Body of pancreas (tissue), 4 donors: ENCODE measurements around the gene RB1.

ENCODE experiments used
- POLR2A ChIP-seq, 3 donors: fragments of 450-650 bp; IDR thresholded peaks; one replicate each; pipeline ENCODE4 v1.6.1; 2016; ENCODE audit warnings: antibody characterized with exemption in 3 of 3, mild to moderate bottlenecking in 2 of 3
- TF ChIP-seq, protein P1 (sequence below), 7 experiments: fragments of 450-650 bp in 4 of 7; fragments of 200-600 bp in 3 of 7; sonication (generic) in 3 of 7; IDR thresholded peaks; one replicate each; pipeline ENCODE4 v1.5.1; 2016 to 2019; ENCODE audit warnings: antibody characterized with exemption in 7 of 7

DNA sequence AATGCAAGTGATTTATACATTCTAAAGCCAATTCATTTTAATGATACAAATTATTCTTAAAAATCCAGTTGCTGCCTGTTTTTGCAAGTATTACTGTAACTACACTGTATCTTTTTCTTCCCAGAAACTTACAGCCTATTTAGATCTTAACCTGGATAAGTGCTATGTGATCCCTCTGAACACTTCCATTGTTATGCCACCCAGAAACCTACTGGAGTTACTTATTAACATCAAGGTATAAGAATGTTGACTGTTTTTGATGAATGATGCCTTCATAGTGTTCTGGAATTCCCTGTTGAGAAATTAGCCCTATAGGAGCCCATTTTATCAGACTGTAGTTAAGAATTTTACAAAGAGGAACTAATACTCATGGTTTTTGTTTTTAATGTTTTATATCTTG, 45.5 kb upstream of the RB1 start:
- TF ChIP-seq, protein P1, sequence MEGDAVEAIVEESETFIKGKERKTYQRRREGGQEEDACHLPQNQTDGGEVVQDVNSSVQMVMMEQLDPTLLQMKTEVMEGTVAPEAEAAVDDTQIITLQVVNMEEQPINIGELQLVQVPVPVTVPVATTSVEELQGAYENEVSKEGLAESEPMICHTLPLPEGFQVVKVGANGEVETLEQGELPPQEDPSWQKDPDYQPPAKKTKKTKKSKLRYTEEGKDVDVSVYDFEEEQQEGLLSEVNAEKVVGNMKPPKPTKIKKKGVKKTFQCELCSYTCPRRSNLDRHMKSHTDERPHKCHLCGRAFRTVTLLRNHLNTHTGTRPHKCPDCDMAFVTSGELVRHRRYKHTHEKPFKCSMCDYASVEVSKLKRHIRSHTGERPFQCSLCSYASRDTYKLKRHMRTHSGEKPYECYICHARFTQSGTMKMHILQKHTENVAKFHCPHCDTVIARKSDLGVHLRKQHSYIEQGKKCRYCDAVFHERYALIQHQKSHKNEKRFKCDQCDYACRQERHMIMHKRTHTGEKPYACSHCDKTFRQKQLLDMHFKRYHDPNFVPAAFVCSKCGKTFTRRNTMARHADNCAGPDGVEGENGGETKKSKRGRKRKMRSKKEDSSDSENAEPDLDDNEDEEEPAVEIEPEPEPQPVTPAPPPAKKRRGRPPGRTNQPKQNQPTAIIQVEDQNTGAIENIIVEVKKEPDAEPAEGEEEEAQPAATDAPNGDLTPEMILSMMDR (IDR thresholded peaks at IDR 0.05): no peak
- no peak for TF ChIP-seq POLR2A (IDR thresholded peaks at IDR 0.05)
